Uterus (tissue), 4 donors: ENCODE results near the gene MEGF9. TPM values are rescaled to one million over a fixed set of nuclear protein-coding genes. Genes with fewer than 3 reads are reported as not detected.

Experiments used
- DNase-seq, 2 donors: peaks; one replicate each; pipeline ENCODE4 v3.0.0-alpha.2; 2019 to 2020
- H3K27ac ChIP-seq, 2 donors: fragments of 200-600 bp; sonication (generic); 1 replicate in 1 of 2; 2 replicates in 1 of 2; pipeline ENCODE4 v1.5.1; 2016 to 2018
- H3K27me3 ChIP-seq, 2 donors: fragments of 200-600 bp; sonication (generic); one replicate each; pipeline ENCODE4 v1.5.1; 2018 to 2019; ENCODE audit warnings: control low read depth in 1 of 2
- H3K36me3 ChIP-seq, 2 donors: fragments of 200-600 bp; sonication (generic); one replicate each; pipeline ENCODE4 v1.5.1; 2019; ENCODE audit warnings: control low read depth in 1 of 2
- H3K4me1 ChIP-seq, 2 donors: fragments of 200-600 bp; sonication (generic); one replicate each; pipeline ENCODE4 v1.5.1; 2018 to 2019; ENCODE audit warnings: control low read depth in 1 of 2
- H3K4me3 ChIP-seq, 2 donors: fragments of 200-600 bp; sonication (generic); 1 replicate in 1 of 2; 2 replicates in 1 of 2; pipeline ENCODE4 v1.5.1; 2018 to 2019; ENCODE audit warnings: mild to moderate bottlenecking in 1 of 2
- H3K9me3 ChIP-seq, 2 donors: fragments of 200-600 bp; sonication (generic); one replicate each; pipeline ENCODE4 v1.5.1; 2019; ENCODE audit warnings: control low read depth in 1 of 2
- POLR2A ChIP-seq, 2 donors: fragments of 450-650 bp; IDR thresholded peaks; one replicate each; pipeline ENCODE4 v1.6.1; 2016; ENCODE audit warnings: antibody characterized with exemption in 2 of 2, mild to moderate bottlenecking in 1 of 2, moderate library complexity in 1 of 2
- intact Hi-C: fragments of 100-400 bp; cut with DNase I; formaldehyde crosslinking; loops from one replicate; pipeline ENCODE4 v1.15.1; 2023; ENCODE audit warnings: low total_unique reads
- total RNA-seq, 4 donors: library from RNA; depleted of rRNA in 3 of 4; stranded (reverse); fragments of >200 nt in 3 of 4; gene quantifications; one replicate each; pipeline versions ENCODE4 v1.1.0 to v1.2.4, GENCODE V29; 2014 to 2023
- TF ChIP-seq, protein P1 (sequence below), 4 experiments: fragments of 200-600 bp in 2 of 4; fragments of 450-650 bp in 2 of 4; sonication (generic) in 2 of 4; IDR thresholded peaks; one replicate each; pipeline ENCODE4 v1.5.1; 2016 to 2019; ENCODE audit warnings: antibody characterized with exemption in 4 of 4, mild to moderate bottlenecking in 2 of 4, moderate library complexity in 1 of 4
- donor health status: DM: yes; HTN: yes; CAD: no.

The MEGF9 gene
- total RNA-seq, 4 donors from 2014 or later: 6.1 to 16.2 (median 13.1) TPM

DNA sequence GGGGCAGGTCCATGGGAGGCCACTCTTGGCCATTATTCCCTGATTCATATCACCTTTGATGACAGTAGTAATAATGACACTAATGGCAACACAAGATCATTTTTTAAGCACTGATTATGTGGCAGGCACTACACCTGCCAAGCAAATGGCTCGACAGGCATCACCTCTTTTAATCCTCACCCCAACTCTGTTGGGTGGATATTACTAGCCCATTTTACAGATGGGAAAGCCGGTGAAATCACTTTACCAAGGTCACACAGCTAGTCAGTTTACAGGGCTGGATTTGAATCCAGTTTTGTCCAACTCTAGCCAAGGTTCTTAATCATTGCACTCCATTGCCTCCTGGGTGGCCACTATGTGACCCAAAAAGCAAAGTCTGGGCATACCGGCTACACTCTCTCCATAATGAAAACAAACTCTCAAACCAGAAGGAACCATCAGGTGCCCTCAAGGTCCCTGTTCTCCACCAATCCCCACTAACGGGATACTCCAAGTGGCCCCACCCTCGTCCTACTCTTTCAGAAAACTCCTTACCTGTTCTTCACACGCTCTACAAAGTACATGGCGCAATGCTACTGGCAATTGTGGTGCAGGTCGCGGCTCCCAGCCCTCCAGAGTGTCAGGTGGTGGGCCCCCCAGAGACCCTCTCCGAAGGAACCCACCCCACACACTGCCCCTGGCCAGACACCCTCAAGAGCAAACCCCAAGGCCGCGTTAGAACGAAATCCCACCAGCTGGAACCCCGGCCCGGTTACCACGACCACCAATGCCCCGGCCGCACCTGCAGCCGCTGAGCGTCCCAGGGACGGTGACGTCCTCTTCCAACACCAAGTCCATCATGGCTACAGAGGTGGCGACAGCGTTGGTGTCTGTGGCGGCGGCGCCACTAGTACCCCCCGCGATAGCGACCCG is 134.9 kb downstream of the MEGF9 start:
- no peaks in the 10 kb centered on the region for H3K9me3 ChIP-seq
- peak overlapping the region; percentile 85 to 94 for H3K4me3 ChIP-seq
- TF ChIP-seq, protein P1, sequence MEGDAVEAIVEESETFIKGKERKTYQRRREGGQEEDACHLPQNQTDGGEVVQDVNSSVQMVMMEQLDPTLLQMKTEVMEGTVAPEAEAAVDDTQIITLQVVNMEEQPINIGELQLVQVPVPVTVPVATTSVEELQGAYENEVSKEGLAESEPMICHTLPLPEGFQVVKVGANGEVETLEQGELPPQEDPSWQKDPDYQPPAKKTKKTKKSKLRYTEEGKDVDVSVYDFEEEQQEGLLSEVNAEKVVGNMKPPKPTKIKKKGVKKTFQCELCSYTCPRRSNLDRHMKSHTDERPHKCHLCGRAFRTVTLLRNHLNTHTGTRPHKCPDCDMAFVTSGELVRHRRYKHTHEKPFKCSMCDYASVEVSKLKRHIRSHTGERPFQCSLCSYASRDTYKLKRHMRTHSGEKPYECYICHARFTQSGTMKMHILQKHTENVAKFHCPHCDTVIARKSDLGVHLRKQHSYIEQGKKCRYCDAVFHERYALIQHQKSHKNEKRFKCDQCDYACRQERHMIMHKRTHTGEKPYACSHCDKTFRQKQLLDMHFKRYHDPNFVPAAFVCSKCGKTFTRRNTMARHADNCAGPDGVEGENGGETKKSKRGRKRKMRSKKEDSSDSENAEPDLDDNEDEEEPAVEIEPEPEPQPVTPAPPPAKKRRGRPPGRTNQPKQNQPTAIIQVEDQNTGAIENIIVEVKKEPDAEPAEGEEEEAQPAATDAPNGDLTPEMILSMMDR (IDR thresholded peaks at IDR 0.05): no peak
- TF ChIP-seq POLR2A (IDR thresholded peaks at IDR 0.05): no peak
- H3K27me3 ChIP-seq: no peaks in the 10 kb centered on the region
- DNase-seq: no peak
- H3K36me3 ChIP-seq: no peaks in the 10 kb centered on the region
- intact Hi-C loops: loop anchor here (5.0 kb wide), 1 partner anchor 1513 kb away; the partner anchor contains the start of gene TTLL11
- peak overlapping the region; percentile 62 to 78 for H3K27ac ChIP-seq
- no peaks in the 10 kb centered on the region for H3K4me1 ChIP-seq

DNA sequence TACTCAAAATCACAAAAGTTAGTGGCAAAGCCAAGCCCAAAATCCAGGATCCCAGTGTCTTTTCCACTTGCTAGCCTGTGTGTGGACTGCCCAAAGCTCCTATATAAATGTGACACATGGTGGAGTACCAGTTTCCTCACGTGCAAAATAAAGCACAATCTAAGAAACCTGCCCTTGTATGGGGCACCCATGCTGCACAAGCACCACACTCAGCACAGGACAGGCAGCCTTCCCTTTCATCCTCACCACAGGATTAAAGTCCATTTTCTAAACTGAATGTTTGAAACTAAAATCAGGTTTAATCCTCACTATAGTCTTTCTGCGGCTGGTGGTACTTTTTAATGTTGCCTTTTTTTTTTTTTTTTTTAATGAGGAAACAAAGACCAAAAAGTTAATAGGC is 139.8 kb downstream of the MEGF9 start:
- no peaks in the 10 kb centered on the region for H3K4me1 ChIP-seq
- no peak for DNase-seq
- H3K27ac ChIP-seq: no peak overlapping the region
- H3K9me3 ChIP-seq: no peaks in the 10 kb centered on the region
- intact Hi-C loops: no loop called here
- no peaks in the 10 kb centered on the region for H3K27me3 ChIP-seq
- no peak overlapping the region for H3K4me3 ChIP-seq
- TF ChIP-seq, protein P1 (IDR thresholded peaks at IDR 0.05): no peak
- no peak for TF ChIP-seq POLR2A (IDR thresholded peaks at IDR 0.05)
- H3K36me3 ChIP-seq: no peaks in the 10 kb centered on the region

DNA sequence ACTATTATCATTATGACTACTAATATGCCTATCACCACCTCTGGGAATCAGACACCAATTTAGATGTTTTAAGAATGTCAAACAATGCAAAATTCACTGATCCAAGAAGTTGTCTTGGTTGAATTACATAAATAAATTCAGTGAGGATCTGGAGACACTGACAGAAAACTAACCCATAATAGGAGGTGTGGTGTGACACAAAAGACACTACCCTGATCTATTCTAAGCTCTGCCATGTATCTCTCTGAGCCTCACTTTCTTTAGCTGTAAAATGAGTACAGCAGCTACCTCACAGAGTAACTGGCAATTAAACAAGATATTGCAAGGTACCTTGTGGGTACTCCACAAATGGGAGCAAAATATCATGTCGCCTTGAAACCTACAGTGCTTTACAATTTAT is 141.8 kb downstream of the MEGF9 start:
- Histone ChIP-seq H3K4me3 (no peak overlapping the region), H3K9me3 (no peaks in the 10 kb centered on the region), H3K27ac (no peak overlapping the region), H3K27me3 (no peaks in the 10 kb centered on the region), H3K36me3 (no peaks in the 10 kb centered on the region), H3K4me1 (no peaks in the 10 kb centered on the region)
- TF ChIP-seq, protein P1 (IDR thresholded peaks at IDR 0.05): no peak
- no peak for TF ChIP-seq POLR2A (IDR thresholded peaks at IDR 0.05)
- intact Hi-C loops: no loop called here
- DNase-seq: no peak

DNA sequence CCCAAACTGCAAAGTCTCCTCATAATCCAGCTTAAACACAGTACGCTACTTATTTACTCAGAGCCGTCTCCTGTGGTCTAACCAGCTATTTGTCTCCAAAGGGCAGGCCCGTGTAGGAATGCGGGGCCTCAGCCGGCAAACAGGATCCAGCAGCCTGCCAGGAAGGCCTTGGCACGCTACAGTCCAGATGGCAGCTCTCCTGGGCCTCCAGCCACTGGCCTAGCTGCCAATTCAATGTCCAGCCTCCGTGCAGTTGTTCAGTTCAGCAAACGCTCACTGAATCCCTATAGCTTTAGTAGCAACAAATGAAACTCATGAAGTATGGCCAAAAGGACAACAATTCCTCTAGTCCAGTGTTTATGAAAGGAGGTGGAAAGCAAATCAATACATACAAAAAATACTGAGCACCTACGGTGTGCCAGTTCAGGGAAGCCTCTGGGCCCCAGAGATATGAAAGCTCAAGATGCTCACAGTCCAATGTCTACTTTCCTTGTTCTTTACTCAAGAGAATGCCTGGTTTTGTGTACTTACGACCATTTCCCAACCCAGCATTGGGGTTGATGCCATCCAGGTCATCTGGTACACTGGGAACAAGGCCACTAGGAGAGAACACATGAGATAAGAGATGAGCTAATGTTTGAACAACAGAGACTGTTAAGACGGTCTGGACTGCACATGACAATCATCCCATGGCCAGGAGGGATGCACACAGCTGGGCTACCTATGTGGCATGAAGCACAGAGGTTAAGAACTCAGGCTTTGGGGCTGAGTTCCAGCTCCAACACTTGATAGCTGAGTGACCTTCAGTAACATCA is 142.6 kb downstream of the MEGF9 start:
- no peak for DNase-seq
- Histone ChIP-seq H3K27ac (no peak overlapping the region), H3K4me1 (no peaks in the 10 kb centered on the region), H3K27me3 (no peaks in the 10 kb centered on the region), H3K4me3 (no peak overlapping the region), H3K9me3 (no peaks in the 10 kb centered on the region), H3K36me3 (no peaks in the 10 kb centered on the region)
- TF ChIP-seq POLR2A (IDR thresholded peaks at IDR 0.05): no peak
- TF ChIP-seq, protein P1 (IDR thresholded peaks at IDR 0.05): no peak
- intact Hi-C loops: no loop called here

DNA sequence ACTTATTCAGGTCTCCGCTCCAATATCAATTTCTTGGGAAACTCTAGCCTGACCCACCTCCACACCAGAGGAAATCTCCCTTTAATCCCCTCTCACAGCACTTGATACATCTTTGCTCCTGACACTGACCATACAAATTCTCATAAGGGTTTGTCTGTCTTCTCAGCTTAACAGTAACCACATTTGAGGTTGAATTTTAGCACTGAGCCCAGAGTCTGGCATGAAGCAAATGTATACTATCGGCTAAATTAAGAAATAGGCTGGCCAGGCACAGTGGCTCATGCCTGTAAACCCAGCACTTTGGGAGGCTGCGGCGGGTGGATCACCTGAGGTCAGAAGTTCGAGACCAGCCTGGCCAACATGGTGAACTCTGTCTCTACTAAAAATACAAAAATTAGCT is 144.0 kb downstream of the MEGF9 start:
- no peaks in the 10 kb centered on the region for H3K36me3 ChIP-seq

More for the DNA sequence above, 144.0 kb downstream of the MEGF9 start:
- DNase-seq: no peak
- no peaks in the 10 kb centered on the region for H3K9me3 ChIP-seq
- H3K27ac ChIP-seq: no peak overlapping the region
- no peaks in the 10 kb centered on the region for H3K27me3 ChIP-seq
- no peaks in the 10 kb centered on the region for H3K4me1 ChIP-seq
- intact Hi-C loops: no loop called here
- TF ChIP-seq, protein P1 (IDR thresholded peaks at IDR 0.05): no peak
- TF ChIP-seq POLR2A (IDR thresholded peaks at IDR 0.05): no peak
- no peak overlapping the region for H3K4me3 ChIP-seq
